GM19238 (cell line): ENCODE results near the gene CC2D1A.

Experiments used
- DNase-seq: peaks from one replicate; pipeline ENCODE4 v3.0.0; 2011; ENCODE audit warnings: low spot score; ENCODE audit not compliant: insufficient read length

CC2D1A gene

DNA sequence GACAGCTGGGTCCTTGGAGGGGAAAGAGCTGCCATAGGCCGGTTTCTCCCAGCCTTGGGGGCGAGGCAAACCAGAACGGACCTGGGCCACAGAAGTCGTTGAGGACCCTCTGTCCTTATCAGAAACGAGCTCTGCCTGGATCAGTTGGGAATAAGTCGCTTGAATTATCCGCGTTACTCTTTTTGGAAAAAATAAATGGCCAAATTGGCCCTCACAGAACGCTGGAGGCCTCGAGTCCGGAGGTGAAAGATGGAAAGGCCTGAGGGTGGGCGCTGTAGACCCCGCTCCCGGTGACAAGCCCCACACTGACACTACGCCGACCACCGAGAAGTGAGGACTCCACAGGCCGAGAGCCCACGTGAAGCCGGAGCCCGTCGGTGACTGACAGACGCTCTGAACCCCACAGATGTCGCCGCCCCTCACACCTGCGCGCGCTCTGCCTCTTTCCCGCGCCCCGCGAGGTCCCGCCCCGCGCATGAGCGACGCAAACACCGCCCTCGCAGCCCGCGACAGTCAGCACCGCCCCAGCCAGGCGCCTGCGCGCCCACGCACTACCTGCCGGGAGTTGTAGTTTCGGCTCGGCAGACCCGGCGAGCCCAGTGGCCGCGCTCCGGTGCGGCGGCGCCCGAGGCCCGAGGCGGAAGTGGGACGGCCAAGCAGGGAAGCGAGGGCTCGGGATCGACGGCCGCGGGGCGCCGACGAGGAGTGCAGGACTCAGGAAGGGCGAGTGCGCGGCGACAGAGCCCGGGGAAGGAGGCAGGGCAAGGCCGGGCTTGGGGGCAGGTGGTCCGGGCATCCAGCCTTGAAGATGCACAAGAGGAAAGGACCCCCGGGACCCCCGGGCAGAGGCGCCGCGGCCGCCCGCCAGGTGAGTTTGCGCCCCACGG is at the start of gene CC2D1A, which contains the start of gene BRME1:
Gene CC2D1A (plus strand): TSS at position 568 of the 887 bp plus-strand sequence. CDS start 241 bp downstream, at position 809.
Gene BRME1 (minus strand): TSS at position 484 of the 887 bp plus-strand sequence. CDS start 1,225 bp downstream, outside the sequence.
- peak; percentile 99 for DNase-seq

DNA sequence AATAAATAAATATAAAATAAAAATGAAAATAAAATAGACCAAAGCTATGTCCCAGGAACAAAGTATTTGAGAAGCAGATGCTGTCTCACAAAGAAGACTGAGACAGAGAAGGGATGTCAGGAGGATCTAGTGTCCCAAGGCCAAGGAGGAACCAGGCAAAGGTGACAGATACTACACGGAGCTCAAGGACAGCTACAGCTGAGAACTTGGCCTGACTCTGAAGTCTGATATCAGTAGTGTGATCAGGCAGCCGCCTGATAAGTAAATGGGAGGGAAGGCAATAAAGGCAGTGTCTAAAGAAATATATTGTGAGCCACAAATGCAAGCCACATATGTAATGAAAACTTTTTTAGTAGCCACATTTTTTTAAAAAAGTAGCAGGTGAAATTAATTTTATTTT is 49.5 kb upstream of the CC2D1A start:
- no peak for DNase-seq

DNA sequence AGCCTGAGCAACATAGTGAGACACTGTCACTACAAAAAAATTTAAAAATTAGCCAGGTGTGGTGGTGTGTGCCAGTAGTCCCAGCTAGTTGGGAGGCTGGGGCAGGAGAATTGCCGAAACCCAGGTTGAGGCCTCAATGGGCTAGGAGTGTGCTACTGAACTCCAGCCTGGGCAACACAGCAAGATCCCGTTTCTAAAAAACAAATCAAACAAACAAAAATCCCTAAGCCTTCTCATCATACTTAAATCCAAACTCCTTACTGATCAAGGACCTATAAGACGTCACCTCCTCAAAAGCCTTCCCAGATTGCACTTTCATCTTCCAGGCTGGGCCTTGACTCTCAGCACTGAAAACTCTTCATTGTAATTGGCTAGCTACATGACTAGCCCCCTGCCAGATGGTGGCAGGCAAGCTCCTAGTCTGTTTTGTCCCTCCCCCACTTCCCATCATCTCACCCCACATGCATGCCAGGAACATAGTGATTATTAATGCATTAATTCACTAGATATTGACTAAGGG is 46.6 kb upstream of the CC2D1A start:
- no peak for DNase-seq

DNA sequence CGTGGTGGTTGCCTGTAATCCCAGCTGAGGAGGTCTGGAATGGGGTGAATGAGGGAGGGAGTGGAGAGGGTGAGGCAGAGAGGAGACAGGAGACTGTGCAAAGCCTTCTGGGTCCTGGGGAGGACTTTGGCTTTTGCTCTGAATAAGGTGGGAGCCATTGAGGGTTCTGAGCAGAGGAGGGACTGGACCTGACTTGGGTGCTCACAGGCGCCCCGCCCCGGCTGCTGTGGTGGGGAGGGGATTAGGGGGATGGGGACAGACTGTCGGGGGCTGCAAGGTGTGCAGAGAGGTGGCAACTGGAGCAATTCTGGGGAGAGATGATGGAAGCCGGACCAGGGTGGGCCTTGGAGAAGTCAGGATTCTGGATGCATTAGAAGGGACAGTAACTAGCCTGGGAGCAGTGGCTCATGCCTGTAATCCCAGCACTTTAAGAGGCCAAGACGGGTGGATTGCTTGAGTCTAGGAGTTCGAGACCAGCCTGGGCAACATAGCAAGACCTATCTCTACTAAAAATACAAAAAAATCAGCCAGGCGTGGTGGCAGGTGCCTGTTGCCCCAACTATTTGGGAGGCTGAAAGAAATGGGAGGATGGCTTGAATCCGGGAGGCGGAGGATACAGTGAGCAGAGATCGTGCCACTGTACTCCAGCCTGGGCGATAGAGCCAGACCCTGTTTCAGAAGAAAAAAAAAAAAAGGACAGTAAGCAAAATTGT is 45.2 kb upstream of the CC2D1A start:
- no peak for DNase-seq

DNA sequence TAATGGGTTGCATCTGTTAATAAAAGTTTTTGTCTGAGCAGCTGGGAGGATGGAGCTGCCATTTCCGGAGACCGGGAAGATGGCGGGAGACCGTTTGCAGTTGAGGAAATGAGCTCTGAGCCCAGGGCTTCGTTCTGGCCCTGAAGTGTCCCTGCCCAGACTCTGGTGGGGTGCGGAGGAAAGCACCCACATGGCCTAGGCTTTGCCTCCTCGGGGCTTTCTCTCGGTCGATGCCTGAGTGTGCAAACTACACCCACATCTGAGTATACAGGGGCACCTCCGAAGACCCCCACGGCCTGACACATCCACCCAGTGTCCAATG is 44.6 kb upstream of the CC2D1A start:
- no peak for DNase-seq

DNA sequence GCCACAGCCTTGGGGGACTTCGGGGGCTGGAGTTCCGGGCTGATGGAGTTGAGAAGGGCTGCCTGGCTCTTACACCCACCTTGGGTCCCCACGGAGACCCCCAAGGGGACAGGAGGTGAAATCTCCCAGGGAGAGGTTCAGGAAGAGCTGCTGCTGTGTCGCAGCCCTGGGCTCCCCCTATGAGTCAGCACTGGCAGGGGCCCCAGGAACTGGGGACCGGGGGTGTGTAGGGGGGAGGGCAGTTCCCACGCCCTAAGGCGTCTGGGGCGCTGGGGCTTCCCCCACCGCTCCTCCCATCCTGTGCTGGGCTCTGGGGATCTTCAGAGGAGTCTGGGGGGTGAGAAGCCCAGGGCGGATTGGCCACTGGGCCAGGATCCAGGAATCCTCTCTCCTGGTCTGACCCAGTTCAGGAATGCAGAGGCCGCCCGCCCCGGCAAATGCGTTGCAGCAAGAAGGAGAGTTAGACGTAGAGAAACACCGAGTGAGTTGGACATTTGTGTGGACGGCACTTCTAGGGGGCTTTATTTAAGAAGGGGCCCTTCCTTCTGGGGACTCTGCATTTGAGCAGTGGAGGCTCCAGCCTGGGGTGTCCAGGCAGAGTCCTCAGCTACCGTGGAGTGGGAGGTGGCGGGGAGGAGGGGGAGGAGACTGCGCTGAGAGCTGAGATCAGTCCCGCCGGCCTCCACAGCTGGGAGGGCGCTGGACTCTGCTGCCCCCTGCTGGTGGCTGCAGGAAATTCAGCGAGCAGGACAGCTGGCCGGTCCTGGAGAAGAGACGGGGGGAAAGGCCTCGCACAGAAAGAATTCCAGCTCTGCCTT is 44.1 kb upstream of the CC2D1A start:
- DNase-seq = peak; percentile 95

DNA sequence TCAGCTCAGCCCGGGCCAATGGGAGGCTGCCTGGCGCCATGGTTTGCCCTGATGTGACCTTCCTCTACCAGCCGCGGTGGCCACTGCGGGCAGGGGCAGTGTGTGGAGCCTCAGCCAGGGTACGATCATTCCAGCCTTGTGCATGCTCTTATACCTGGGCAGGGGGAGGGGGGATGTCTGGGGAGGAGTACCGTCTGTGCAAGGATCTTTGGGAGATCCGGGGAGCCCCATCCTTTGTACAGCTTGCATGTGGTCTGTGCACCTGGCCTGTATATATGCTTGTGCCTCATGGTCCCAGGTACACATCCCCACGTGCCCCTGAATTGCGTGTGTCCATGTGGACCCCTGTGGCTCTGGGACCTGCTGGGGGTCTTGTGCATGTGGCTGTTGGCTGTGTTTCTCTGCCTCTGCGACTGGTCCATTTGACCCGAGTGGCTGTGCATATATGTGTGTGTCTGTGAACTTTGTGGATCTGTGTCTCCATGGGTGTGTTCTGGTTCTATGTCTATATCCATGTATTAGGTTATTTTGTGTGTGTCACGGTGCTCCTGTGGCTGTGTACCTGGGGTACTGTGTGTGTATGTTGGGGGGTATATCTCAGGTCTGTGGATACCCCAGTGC is 41.8 kb upstream of the CC2D1A start:
- no peak for DNase-seq

DNA sequence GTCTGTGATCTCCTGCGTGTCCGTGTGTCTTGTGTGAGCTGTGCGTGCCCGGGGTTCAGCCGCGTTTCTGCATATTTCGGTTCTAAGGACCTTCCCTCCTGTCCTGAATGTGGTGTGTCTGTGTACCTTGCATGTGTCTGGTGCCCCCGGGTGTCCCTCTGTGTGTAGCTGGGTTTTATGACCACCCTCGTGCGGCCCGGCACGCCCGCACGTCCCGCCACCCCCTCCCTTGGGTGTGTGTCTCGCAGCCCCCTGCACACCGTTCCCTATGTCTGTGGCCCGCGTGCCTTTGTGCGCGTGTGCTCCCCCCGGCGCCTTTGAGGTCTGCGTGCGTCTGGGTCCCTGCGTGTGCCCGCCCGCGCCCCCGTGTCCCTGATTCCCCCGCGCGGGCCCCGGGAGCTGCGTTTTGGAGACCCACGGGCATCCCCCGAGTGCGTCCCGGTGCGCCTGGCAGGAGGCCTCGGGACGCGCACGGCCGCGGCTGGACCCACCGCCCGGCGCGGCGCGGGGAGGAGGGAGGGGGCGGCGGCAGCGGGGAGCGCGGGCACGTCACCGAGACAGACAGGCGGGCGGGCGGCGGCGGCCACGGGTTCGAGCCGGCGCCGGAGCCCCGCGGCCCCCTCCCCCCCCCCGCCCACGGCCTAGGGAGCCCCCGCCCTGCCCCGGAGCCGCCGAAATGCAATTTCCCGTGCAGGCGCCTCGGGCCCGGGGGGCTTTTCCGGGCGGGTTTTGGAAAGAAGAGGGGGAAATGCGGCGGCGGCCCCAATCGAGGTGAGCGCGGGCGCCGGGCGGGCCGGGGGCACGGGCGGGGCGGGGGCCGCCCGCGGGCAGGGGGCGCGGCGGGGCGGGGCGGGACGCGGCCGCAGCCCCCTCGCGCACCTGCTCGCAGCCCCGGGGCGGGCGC is 41.1 kb upstream of the CC2D1A start:
- no peak for DNase-seq

DNA sequence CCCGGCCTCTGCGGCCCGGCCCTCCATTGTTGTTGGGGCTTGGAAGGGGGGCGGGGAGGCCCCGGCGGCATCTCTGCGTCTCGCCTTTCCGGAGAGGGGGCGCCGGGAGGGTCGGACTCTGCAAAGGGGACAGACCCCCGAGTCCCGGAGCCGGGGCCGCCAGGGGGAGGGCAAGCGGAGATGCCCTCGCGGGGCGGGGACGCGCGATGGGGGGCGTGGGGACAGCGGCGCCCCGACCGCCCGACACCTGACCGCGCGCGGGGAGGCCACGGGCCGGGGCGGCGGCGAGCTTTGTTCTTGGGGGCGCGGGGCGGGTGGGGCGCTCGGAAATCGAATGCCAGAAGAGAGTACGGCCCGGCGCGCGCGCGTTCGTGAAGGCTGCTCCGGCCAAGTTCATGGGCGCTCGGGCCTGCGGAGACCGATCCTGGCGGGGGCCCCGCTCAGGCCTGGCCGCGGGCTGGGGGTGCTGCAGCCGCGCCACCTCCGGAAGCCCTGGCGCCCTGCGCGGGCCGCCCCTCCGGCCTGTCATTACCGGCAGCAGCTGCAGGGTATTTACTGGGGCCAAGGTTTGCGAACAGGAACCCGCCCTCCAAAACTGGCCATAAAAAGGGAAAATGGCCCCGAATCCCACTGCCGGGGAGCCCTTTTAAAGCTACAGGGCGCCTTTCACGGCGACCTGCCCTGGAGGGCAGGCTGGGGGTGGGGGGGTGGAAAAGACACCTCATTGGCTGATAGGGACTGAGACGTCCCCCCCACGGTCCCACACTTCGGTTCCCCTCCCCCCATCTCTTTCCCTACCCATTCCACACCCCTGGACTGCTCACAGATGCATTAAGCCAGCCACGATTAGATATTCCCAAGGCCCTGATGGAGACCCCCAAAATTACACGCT is 40.2 kb upstream of the CC2D1A start:
- DNase-seq = no peak

DNA sequence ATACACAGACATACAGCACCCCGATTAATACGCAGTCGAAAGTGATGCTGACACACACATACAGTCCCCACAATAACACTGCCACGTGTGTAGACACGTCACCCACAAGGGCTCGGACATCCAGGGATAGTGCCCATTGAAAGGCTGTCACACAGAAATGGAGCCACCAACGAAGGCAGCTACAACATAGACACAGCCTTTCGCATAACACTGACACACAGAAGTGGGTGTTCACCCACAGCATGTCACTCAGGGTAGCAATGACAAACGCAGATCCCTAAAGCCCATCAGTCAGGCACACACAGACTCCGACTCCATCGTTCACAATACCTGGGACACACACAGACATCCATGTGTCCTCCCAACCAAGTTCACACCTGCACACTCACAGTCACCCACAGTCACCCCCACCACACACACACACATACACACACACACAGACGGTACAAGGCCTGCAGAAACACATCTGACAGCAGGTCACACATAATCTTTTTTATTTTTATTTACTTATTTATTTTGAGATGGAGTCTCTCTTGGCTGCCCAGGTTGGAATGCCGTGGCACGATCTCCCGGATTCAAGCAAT is 39.4 kb upstream of the CC2D1A start:
- no peak for DNase-seq

DNA sequence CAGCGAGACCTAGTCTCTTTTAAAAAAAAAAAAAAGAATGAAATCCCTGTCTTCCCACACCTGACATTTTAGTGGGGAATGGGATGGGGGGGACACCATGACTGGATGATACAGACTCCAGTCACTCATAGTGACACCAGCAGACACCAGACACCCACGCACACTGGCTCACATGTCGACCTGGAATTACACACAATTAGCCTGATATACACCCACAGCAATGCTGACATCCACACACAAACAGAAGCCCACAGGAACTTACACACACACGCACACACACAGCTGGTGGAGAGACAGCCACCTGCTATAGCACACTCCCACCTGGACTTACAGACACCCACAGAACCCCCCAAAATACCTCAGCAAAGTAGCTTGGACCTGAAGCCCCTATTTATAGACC is 37.3 kb upstream of the CC2D1A start:
- DNase-seq = no peak

DNA sequence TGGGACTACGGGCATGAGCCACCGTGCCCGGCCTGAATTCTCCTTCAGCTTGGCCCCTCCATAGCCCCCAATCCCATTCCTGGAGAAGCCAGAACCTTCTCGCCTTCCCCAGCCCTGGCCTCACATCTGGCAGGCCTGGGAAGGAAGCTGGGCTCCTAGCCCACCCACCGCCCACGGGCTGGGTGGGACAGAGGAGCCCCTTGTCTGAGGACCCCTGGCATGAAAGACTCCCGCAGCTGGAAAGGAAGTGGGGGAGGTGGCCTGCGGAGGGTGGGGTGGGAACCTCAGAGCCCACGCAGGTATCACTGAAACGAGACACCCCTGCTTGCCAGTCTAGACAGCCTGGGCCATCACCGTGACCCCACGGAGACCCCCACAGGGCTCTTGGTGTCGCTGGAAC is 36.7 kb upstream of the CC2D1A start:
- no peak for DNase-seq

DNA sequence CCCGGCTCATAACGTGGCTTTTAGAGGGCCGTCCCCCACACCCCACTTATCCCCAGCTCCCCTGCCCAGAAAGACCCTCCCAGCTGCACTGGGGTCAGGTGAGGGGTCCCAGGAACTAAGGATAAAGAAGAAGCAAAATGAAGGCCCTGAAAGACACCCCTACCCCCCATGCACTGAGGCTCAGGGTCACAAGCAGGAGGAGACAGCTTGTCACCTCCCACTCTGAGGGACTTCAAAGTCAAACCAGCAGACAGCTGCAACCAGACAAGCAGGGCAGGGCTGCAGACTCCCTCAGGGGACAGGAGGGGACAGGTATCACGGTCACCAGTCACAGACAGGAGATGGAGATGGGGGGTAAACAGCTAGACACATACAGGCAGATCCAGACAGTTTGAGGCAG is 35.1 kb upstream of the CC2D1A start:
- DNase-seq = no peak

DNA sequence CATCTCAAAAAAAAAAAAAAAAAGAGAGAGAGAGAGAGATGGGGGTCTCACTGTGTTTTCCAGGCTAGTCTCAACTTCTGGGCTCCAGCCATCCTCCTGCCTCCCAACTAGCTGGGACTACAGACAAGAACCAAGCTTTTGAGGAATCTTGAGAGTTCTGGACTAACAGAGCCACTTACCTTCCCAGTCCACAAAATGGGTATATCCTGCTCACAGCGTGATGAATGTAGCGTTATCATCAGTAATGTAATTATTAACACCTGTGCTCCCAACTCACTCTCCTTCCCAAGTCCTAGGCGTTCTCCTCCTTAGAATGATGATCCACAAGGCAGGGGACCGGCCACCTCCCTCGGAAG is 33.7 kb upstream of the CC2D1A start:
- no peak for DNase-seq

DNA sequence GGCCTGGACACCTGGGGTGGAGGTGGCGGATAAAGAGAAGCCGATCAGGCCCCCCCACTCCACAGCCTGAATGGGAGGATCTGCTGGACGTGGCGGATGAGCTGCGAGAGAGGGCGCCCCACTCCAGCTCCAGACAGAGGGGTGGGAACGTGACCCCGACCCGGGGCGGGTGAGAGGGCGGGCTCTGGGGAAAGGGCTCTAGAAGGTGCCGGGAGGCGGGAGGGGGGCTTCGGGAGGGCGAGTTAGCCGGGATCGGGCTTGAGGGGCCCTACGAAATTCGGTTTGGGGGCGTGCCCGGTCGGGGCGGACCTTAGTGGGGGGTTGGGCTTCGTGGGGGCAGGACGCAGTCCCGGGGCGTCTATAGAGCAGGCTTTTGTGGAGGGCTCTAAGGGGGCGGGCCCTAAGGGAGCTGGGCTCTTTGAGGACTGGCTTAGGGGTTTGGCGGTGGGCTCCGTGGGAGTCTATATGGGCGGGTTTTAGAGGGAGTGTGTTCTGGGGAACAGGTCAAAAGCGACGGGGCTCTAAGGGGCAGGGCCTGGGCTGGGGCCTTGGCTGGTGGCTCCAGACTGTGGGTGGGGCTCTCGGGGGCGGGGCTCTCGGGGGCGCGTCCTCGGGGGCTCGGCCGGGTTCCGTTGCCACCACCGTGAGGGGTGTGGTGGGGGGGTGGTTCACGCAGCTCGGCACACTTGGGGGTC is 33.2 kb upstream of the CC2D1A start:
- DNase-seq = no peak

DNA sequence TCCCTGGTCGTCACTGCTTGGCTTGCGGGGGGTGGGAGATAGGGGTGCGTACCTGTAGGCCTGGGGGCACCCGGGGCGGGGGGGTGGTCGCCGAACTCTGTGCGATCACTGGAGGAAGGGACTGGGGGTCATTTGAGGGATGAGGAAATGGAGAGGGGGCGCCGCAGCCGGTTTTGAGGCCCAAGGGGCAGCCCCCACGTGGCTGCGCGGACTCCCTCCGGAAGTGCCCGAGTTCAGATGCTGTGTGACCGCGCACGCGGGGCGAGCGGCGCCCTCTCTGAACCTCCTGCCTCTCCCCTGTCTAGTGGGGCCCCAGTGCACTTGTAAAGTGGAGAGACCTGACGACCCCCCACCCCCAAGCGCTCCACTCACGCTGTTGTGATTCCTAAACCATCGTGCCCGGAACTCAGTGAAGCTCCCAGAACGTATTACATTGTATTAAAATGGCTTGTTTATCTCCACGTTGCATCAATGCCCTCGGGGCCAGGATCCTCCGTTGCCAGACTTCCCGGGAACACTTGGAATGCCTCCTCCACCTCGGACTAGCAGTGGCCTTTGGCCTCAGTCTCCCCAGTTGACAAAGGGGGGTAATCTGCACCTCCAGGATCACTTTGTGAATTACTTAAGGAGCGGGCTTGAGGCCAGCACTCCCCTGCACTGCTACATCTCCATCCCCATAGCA is 32.0 kb upstream of the CC2D1A start:
- DNase-seq = no peak

DNA sequence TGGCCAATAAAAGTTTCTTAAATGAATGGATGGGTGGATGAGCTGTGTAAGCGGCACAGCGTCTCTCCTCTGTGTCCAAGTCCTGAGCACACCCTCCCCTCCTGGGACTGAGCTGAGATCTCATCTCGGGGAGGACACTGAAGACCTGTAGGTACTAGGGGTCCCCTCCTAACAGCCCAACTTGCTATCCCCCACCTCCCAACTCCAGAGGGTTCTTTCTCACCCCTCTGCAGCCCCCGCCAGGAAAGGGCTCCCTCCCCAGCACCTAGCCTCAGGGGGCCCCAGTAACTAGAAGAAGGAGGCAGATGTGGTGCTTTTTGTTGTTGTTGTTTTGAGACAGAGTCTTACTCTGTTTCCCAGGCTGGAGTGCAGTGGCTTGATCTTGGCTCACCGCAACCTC is 30.2 kb upstream of the CC2D1A start:
- DNase-seq = no peak

DNA sequence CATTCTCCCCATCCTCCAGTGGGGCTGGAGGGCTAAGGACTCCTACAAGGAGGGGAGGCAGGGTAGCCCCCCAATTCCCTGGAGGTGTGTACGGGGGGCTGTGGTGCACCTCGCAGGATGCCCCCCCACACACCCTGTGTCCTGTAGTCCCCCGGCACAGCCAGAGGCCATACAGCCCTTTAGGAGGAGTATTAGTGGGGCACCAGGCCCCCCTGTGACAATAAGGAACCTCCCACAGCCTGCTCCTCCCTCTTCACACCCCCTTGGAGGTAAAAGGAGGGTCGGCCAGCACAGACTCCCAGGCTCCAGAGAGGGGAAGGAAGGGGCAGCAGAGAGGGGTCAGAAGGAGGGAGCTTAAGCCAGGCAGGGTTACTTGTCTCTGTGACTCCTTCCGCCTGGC is 29.2 kb upstream of the CC2D1A start, which contains the start of gene NANOS3:
Gene NANOS3 (plus strand): TSS at position 301 of the 400 bp plus-strand sequence. CDS start 115 bp downstream, outside the sequence.
- no peak for DNase-seq
